A549 (cell line): Measurements from ENCODE around the gene DLG2. TPM values are rescaled to one million over a fixed set of nuclear protein-coding genes. Genes with fewer than 3 reads are reported as not detected.

Experiments used
- ATAC-seq, 2 experiments: fragments of 200-7000 bp in 1 of 2; fragments of >200 bp in 1 of 2; cut with Nextera tagmentation in 1 of 2; cut with Tn5 transposase in 1 of 2; 3 replicates each; pipeline versions ENCODE4 v1.8.0 to v1.9.1; 2018 to 2020; ENCODE audit warnings: mild to moderate bottlenecking in 1 of 2, moderate library complexity in 1 of 2
- CTCF ChIA-PET: fragments of 300-600 bp; sonication (Branson Sonifier 250); formaldehyde crosslinking; extraction: SDS; loops from one replicate; lab custom pipeline; 2021; ENCODE audit warnings: antibody characterized with exemption, inconsistent platforms; lab: Yijun Ruan, JAX
- POLR2A ChIA-PET: fragments of 350-600 bp; formaldehyde crosslinking; extraction: SDS; loops from one replicate; lab custom pipeline; 2021; ENCODE audit warnings: antibody characterized with exemption, inconsistent platforms; lab: Yijun Ruan, JAX
- DNase-seq, 2 experiments: peaks; one replicate each; pipeline versions ENCODE4 v3.0.0 to v3.0.0-alpha.2; 2011 to 2016; ENCODE audit warnings: low read depth in 1 of 2, low spot score in 1 of 2
- FAIRE-seq: peaks from 2 replicates; lab custom pipeline; 2011; peaks lifted over from hg19 to GRCh38; lab: Jason Lieb, UNC
- H3K27ac ChIP-seq, 2 experiments: fragments of >200 bp; sonication (Bioruptor Twin); formaldehyde crosslinking; 3 replicates each; pipeline ENCODE4 v1.5.1; 2016 to 2017
- H3K4me1 ChIP-seq: fragments of >200 bp; sonication (Bioruptor Twin); formaldehyde crosslinking; 3 replicates; pipeline ENCODE4 v1.6.1; 2016
- H3K4me2 ChIP-seq: fragments of >200 bp; sonication (Bioruptor Twin); formaldehyde crosslinking; 3 replicates; pipeline ENCODE4 v1.6.1; 2016
- H3K4me3 ChIP-seq: fragments of >200 bp; sonication (Bioruptor Twin); formaldehyde crosslinking; 3 replicates; pipeline ENCODE4 v1.5.1; 2016
- H3K9me3 ChIP-seq: fragments of >200 bp; sonication (Bioruptor Twin); formaldehyde crosslinking; 3 replicates; pipeline ENCODE4 v1.6.1; 2016
- CBX2 ChIP-seq: fragments of 200-600 bp; sonication (generic); IDR thresholded peaks from 2 replicates; pipeline ENCODE4 v1.6.1; 2016; ENCODE audit warnings: low read depth, mild to moderate bottlenecking, borderline replicate concordance
- CBX8 ChIP-seq: fragments of 200-600 bp; sonication (generic); IDR thresholded peaks from 2 replicates; pipeline ENCODE4 v1.6.1; 2016
- CEBPB ChIP-seq, 2 experiments: fragments of >200 bp in 1 of 2; sonication (Bioruptor Twin) in 1 of 2; formaldehyde crosslinking in 1 of 2; IDR thresholded peaks; 2 replicates each; pipeline ENCODE4 v1.6.1; 2012 to 2016
- CHD4 ChIP-seq: fragments of 200-600 bp; sonication (generic); IDR thresholded peaks from 2 replicates; pipeline ENCODE4 v1.6.1; 2016; ENCODE audit warnings: antibody characterized with exemption, mild to moderate bottlenecking, borderline replicate concordance
- EHMT2 ChIP-seq: fragments of 200-600 bp; sonication (generic); IDR thresholded peaks from 2 replicates; pipeline ENCODE4 v1.6.1; 2016; ENCODE audit warnings: antibody characterized with exemption, low read depth, mild to moderate bottlenecking, moderate library complexity
- FOSL2 ChIP-seq, 2 experiments: fragments of 450-650 bp in 1 of 2; fragments of >200 bp in 1 of 2; sonication (Bioruptor Twin) in 1 of 2; formaldehyde crosslinking; IDR thresholded peaks; 2 replicates each; pipeline versions ENCODE4 v1.5.0 to v1.6.1; 2016 to 2020; ENCODE audit warnings: mild to moderate bottlenecking in 1 of 2, moderate library complexity in 1 of 2
- GATA3 ChIP-seq: IDR thresholded peaks from 2 replicates; pipeline ENCODE4 v1.6.1; 2012; ENCODE audit warnings: borderline replicate concordance
- HDAC2 ChIP-seq: fragments of 200-600 bp; sonication (generic); IDR thresholded peaks from 2 replicates; pipeline ENCODE4 v1.6.1; 2016
- HEYL ChIP-seq: fragments of 250-450 bp; sonication (Bioruptor Pico); IDR thresholded peaks from 2 replicates; pipeline ENCODE4 v1.8.0; 2021; ENCODE audit warnings: mild to moderate bottlenecking, moderate library complexity
- JUN ChIP-seq, 2 experiments: fragments of >200 bp; sonication (Bioruptor Twin); formaldehyde crosslinking; IDR thresholded peaks; 2 replicates in 1 of 2; 3 replicates in 1 of 2; pipeline ENCODE4 v1.6.1; 2016 to 2017
- JUNB ChIP-seq: fragments of >200 bp; sonication (Bioruptor Twin); formaldehyde crosslinking; IDR thresholded peaks from 2 replicates; pipeline ENCODE4 v1.6.1; 2016
- KDM1A ChIP-seq: fragments of 200-600 bp; sonication (generic); IDR thresholded peaks from 2 replicates; pipeline ENCODE4 v1.6.1; 2016; ENCODE audit warnings: low read depth, mild to moderate bottlenecking
- KDM5A ChIP-seq: fragments of 200-600 bp; sonication (generic); IDR thresholded peaks from 2 replicates; pipeline ENCODE4 v1.6.1; 2016; ENCODE audit warnings: antibody characterized with exemption, mild to moderate bottlenecking
- MAFK ChIP-seq: fragments of 450-650 bp; IDR thresholded peaks from 2 replicates; pipeline ENCODE4 v1.6.1; 2014; ENCODE audit not compliant: partially characterized antibody
- MYC ChIP-seq: IDR thresholded peaks from 2 replicates; pipeline ENCODE4 v1.6.1; 2012; ENCODE audit warnings: mild to moderate bottlenecking, inconsistent platforms, low read length, improper control_type of control experiment, borderline replicate concordance
- NFE2L2 ChIP-seq: fragments of 150-350 bp; conservative IDR thresholded peaks from 2 replicates; pipeline ENCODE4 v1.6.1; 2014; ENCODE audit warnings: low read length
- NR3C1 ChIP-seq: fragments of >200 bp; sonication (Bioruptor Twin); formaldehyde crosslinking; IDR thresholded peaks from 3 replicates; pipeline ENCODE4 v1.6.1; 2017
- PHF8 ChIP-seq: fragments of 200-600 bp; sonication (generic); IDR thresholded peaks from 2 replicates; pipeline ENCODE4 v1.6.1; 2016; ENCODE audit warnings: low read depth, mild to moderate bottlenecking, antibody characterized with exemption, moderate library complexity, borderline replicate concordance
- POLR2A ChIP-seq: IDR thresholded peaks from 2 replicates; pipeline ENCODE4 v1.6.1; 2012; ENCODE audit warnings: mild to moderate bottlenecking, low read length
- POLR2AphosphoS2 ChIP-seq: conservative IDR thresholded peaks from 2 replicates; pipeline ENCODE4 v1.6.1; 2012; ENCODE audit warnings: low read length, improper control_type of control experiment, inconsistent platforms
- RAD21 ChIP-seq, 2 experiments: fragments of >200 bp in 1 of 2; sonication (Bioruptor Twin) in 1 of 2; formaldehyde crosslinking in 1 of 2; IDR thresholded peaks in 1 of 2; conservative IDR thresholded peaks in 1 of 2; 2 replicates in 1 of 2; 3 replicates in 1 of 2; pipeline ENCODE4 v1.6.1; 2012 to 2018; ENCODE audit warnings: inconsistent platforms in 1 of 2
- RARB ChIP-seq: fragments of 250-450 bp; sonication (Bioruptor Pico); IDR thresholded peaks from 2 replicates; pipeline ENCODE4 v1.8.0; 2021; ENCODE audit warnings: mild to moderate bottlenecking, moderate library complexity
- RCOR1 ChIP-seq: fragments of 150-350 bp; IDR thresholded peaks from 2 replicates; pipeline ENCODE4 v1.6.1; 2014; ENCODE audit warnings: antibody characterized with exemption, low read length, low read depth
- RNF2 ChIP-seq: fragments of 200-600 bp; sonication (generic); IDR thresholded peaks from 2 replicates; pipeline ENCODE4 v1.6.1; 2016; ENCODE audit warnings: low read depth, mild to moderate bottlenecking, antibody characterized with exemption, moderate library complexity, borderline replicate concordance
- SREBF2 ChIP-seq: fragments of 450-650 bp; IDR thresholded peaks from 2 replicates; pipeline ENCODE4 v1.6.1; 2014; ENCODE audit warnings: mild to moderate bottlenecking, moderate library complexity
- TP53 ChIP-seq: fragments of 250-450 bp; sonication (Bioruptor Pico); IDR thresholded peaks from 2 replicates; pipeline ENCODE4 v1.5.0; 2021; ENCODE audit warnings: mild to moderate bottlenecking, moderate library complexity
- ZNF302 ChIP-seq: fragments of 250-450 bp; sonication (Bioruptor Pico); IDR thresholded peaks from 2 replicates; pipeline ENCODE4 v1.9.0; 2021; ENCODE audit warnings: inconsistent platforms, mild to moderate bottlenecking, moderate library complexity
- ZSCAN20 ChIP-seq: fragments of 250-450 bp; sonication (Bioruptor Pico); IDR thresholded peaks from 2 replicates; pipeline ENCODE4 v1.8.0; 2022; ENCODE audit warnings: mild to moderate bottlenecking, moderate library complexity
- WGBS: methylation state at CpG from one replicate; pipeline ENCODE4 v1.1.6; 2017; ENCODE audit errors: missing lambda C conversion rate; 5-methylcytosine and 5-hydroxymethylcytosine counted together
- polyA plus RNA-seq, 4 experiments: library from polyadenylated mRNA; depleted of rRNA in 3 of 4; stranded (reverse); fragments of >200 nt; fragmentation: RNase III in 1 of 4; extraction: RNeasy Plus Mini Kit Qiagen cat#74134 plus additional on column Dnase treatment in 1 of 4; gene quantifications; 2 replicates in 3 of 4; 3 replicates in 1 of 4; pipeline ENCODE4 v1.2.3, GENCODE V29; 2011 to 2017
- TF ChIP-seq, protein P1 (sequence below): fragments of >200 bp; sonication (Bioruptor Twin); formaldehyde crosslinking; IDR thresholded peaks from 2 replicates; pipeline ENCODE4 v1.6.1; 2016
- TF ChIP-seq, protein P2 (sequence below): IDR thresholded peaks from 2 replicates; pipeline ENCODE4 v1.6.1; 2012
- TF ChIP-seq, protein P3 (sequence below): fragments of >200 bp; sonication (Bioruptor Twin); formaldehyde crosslinking; IDR thresholded peaks from 3 replicates; pipeline ENCODE4 v1.5.1; 2016
- TF ChIP-seq, protein P4 (sequence below): fragments of 250-450 bp; sonication (Bioruptor Pico); IDR thresholded peaks from 2 replicates; pipeline ENCODE4 v1.5.0; 2021; ENCODE audit warnings: mild to moderate bottlenecking, moderate library complexity, borderline replicate concordance
- TF ChIP-seq, protein P5 (sequence below): fragments of 450-650 bp; IDR thresholded peaks from 2 replicates; pipeline ENCODE4 v1.6.1; 2014; ENCODE audit warnings: antibody characterized with exemption

DLG2 gene
- polyA plus RNA-seq, 2 of the 4 experiments (the other 2 are of a cell fraction): 0.26 to 0.79 TPM

DNA sequence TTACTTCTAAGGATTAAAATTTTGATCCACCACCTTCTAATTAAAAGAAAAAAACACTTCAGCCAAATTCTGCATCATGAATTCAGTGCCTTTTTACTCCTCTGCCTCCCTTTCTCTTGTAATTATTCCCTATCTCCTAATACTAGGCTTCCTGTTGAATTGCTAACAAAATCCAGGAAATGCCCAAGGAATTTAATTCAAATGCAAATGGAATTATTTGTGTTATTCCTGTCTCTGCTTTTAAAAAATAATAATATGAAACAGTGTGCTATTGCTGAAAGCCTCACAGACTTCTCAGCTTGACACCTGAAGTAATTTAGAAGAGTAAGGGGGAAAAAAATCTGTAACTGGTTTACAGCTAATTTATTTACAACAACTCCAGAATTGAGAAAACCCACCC is 85.5 kb downstream of the DLG2 start:
- ATAC-seq: no peak
- Histone ChIP-seq H3K4me2 (no peak overlapping the region), H3K4me3 (no peak overlapping the region), H3K27ac (no peak overlapping the region), H3K4me1 (no peaks in the 10 kb centered on the region), H3K9me3 (no peaks in the 10 kb centered on the region)
- TF ChIP-seq RCOR1 (no peak), HEYL (CRISPR knock-in tag) (no peak), FOSL2 (IDR thresholded peaks at IDR 0.05) (no peak), FOSL2 (CRISPR knock-in tag; IDR thresholded peaks at IDR 0.05) (no peak), CBX8 (no peak), CBX2 (no peak), POLR2A (no peak), POLR2AphosphoS2 (no peak), PHF8 (no peak), NR3C1 (no peak), JUN (IDR thresholded peaks at IDR 0.05) (no peak), NFE2L2 (no peak), GATA3 (no peak), KDM1A (no peak), CHD4 (no peak)
- TF ChIP-seq, protein P1, sequence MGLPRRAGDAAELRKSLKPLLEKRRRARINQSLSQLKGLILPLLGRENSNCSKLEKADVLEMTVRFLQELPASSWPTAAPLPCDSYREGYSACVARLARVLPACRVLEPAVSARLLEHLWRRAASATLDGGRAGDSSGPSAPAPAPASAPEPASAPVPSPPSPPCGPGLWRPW: no peak
- TF ChIP-seq, protein P2, sequence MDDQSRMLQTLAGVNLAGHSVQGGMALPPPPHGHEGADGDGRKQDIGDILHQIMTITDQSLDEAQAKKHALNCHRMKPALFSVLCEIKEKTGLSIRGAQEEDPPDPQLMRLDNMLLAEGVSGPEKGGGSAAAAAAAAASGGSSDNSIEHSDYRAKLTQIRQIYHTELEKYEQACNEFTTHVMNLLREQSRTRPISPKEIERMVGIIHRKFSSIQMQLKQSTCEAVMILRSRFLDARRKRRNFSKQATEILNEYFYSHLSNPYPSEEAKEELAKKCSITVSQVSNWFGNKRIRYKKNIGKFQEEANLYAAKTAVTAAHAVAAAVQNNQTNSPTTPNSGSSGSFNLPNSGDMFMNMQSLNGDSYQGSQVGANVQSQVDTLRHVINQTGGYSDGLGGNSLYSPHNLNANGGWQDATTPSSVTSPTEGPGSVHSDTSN: no peak
- TF ChIP-seq, protein P3, sequence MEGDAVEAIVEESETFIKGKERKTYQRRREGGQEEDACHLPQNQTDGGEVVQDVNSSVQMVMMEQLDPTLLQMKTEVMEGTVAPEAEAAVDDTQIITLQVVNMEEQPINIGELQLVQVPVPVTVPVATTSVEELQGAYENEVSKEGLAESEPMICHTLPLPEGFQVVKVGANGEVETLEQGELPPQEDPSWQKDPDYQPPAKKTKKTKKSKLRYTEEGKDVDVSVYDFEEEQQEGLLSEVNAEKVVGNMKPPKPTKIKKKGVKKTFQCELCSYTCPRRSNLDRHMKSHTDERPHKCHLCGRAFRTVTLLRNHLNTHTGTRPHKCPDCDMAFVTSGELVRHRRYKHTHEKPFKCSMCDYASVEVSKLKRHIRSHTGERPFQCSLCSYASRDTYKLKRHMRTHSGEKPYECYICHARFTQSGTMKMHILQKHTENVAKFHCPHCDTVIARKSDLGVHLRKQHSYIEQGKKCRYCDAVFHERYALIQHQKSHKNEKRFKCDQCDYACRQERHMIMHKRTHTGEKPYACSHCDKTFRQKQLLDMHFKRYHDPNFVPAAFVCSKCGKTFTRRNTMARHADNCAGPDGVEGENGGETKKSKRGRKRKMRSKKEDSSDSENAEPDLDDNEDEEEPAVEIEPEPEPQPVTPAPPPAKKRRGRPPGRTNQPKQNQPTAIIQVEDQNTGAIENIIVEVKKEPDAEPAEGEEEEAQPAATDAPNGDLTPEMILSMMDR: no peak
- DNase-seq: no peak
- POLR2A ChIA-PET: no interaction called here
- CTCF ChIA-PET: no interaction called here
- no peak for FAIRE-seq

DNA sequence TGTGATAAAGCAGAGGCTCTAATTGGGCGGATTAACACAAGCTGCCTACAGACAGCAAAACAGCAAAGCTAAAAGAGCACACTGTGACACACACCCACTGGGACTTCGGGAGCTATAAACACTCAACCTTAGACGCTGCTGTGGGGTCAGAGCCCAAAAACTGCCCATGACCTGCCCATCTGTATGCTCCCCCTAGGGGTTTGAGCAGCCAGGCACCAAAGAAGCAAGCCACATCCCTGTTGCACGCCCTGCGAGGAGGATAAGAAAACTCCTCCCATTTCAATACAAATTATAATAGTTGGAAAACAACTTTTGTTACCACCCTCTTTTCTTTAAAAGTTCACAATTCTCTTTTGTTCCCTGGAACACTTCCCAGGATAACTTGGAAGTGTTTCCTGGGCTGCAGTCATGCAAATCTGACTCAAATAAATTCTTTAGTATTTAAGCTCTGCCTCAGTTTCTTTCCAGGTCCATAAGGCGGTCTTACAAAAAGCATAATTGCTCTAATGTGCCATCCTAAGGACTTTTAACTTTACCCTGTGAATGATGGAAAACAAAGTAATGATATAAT is 86.4 kb downstream of the DLG2 start:
- no peak for TF ChIP-seq POLR2A
- no peak for TF ChIP-seq RNF2
- TF ChIP-seq RAD21 (conservative IDR thresholded peaks at IDR 0.05 in 1 of 2, IDR thresholded peaks at IDR 0.05 in 1 of 2): no peak
- TF ChIP-seq HDAC2: no peak
- TF ChIP-seq EHMT2: no peak
- TF ChIP-seq, protein P4, sequence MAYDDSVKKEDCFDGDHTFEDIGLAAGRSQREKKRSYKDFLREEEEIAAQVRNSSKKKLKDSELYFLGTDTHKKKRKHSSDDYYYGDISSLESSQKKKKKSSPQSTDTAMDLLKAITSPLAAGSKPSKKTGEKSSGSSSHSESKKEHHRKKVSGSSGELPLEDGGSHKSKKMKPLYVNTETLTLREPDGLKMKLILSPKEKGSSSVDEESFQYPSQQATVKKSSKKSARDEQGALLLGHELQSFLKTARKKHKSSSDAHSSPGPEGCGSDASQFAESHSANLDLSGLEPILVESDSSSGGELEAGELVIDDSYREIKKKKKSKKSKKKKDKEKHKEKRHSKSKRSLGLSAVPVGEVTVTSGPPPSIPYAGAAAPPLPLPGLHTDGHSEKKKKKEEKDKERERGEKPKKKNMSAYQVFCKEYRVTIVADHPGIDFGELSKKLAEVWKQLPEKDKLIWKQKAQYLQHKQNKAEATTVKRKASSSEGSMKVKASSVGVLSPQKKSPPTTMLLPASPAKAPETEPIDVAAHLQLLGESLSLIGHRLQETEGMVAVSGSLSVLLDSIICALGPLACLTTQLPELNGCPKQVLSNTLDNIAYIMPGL (CRISPR knock-in tag): no peak
- TF ChIP-seq CEBPB (IDR thresholded peaks at IDR 0.05): no peak
- no peak for TF ChIP-seq TP53 (CRISPR knock-in tag)
- TF ChIP-seq MYC: no peak
- no peak for TF ChIP-seq CHD4
- TF ChIP-seq KDM5A: no peak
- no peak for TF ChIP-seq JUNB
- no peak for TF ChIP-seq MAFK
- TF ChIP-seq RARB (CRISPR knock-in tag): no peak
- TF ChIP-seq, protein P5, sequence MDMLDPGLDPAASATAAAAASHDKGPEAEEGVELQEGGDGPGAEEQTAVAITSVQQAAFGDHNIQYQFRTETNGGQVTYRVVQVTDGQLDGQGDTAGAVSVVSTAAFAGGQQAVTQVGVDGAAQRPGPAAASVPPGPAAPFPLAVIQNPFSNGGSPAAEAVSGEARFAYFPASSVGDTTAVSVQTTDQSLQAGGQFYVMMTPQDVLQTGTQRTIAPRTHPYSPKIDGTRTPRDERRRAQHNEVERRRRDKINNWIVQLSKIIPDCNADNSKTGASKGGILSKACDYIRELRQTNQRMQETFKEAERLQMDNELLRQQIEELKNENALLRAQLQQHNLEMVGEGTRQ: no peak
- TF ChIP-seq ZSCAN20 (CRISPR knock-in tag): no peak
- TF ChIP-seq SREBF2: no peak
- no peak for TF ChIP-seq ZNF302 (CRISPR knock-in tag)
- no peak for TF ChIP-seq GATA3
- ChIA-PET CTCF (interaction anchor here (0.7 kb wide), 1 partner anchor 1020 kb away, joined by 3 read pairs; no protein-coding TSS in a partner anchor), POLR2A (no interaction called here)
- Histone ChIP-seq H3K4me1 (no peaks in the 10 kb centered on the region), H3K4me2 (no peak overlapping the region), H3K27ac (no peak overlapping the region), H3K9me3 (no peaks in the 10 kb centered on the region), H3K4me3 (no peak overlapping the region)
- FAIRE-seq (no peak), DNase-seq (no peak), ATAC-seq (peak; percentile 47 to 70; a peak in 3 of 6 replicates)
- 35% methylated on average over 6 of the region's 6 CpGs for WGBS
